Neural progenitor cell (in vitro differentiated cells): ENCODE measurements around the gene ENAH.

Experiments used
- EZH2 ChIP-seq: fragments of 200-600 bp; sonication (generic); IDR thresholded peaks from 2 replicates; pipeline ENCODE4 v1.6.1; 2017; ENCODE audit warnings: antibody characterized with exemption, mild to moderate bottlenecking, moderate library complexity
- EZH2phosphoT487 ChIP-seq: fragments of 200-600 bp; sonication (generic); IDR thresholded peaks from 2 replicates; pipeline ENCODE4 v1.6.1; 2017; ENCODE audit warnings: antibody characterized with exemption
- TF ChIP-seq, protein P1 (sequence below): fragments of 200-600 bp; sonication (generic); IDR thresholded peaks from 2 replicates; pipeline ENCODE4 v1.5.1; 2017; ENCODE audit warnings: antibody characterized with exemption, mild to moderate bottlenecking

DNA sequence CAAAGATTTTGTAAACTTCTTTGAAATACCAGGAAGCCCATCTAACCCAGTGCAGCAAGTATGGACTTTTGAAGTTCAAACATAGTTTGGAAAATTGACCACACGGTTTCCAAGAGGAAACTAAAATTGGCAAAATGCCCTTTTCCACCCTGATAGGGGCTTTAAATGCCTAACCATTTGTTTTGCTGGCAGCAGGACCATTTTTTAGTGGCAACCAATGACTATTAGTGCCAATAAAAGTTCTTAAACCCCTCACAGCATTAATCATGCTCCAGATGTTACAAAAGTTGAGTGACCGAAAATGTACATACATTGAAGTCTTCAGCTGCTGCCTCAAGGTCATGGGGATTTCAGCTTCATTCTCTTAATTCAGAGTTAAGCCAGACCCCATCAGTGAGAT is 46.4 kb upstream of the ENAH start:
- TF ChIP-seq, protein P1, sequence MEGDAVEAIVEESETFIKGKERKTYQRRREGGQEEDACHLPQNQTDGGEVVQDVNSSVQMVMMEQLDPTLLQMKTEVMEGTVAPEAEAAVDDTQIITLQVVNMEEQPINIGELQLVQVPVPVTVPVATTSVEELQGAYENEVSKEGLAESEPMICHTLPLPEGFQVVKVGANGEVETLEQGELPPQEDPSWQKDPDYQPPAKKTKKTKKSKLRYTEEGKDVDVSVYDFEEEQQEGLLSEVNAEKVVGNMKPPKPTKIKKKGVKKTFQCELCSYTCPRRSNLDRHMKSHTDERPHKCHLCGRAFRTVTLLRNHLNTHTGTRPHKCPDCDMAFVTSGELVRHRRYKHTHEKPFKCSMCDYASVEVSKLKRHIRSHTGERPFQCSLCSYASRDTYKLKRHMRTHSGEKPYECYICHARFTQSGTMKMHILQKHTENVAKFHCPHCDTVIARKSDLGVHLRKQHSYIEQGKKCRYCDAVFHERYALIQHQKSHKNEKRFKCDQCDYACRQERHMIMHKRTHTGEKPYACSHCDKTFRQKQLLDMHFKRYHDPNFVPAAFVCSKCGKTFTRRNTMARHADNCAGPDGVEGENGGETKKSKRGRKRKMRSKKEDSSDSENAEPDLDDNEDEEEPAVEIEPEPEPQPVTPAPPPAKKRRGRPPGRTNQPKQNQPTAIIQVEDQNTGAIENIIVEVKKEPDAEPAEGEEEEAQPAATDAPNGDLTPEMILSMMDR = no peak
- TF ChIP-seq EZH2 (no peak), EZH2phosphoT487 (no peak)
